Breast epithelium (tissue), 3 donors: ENCODE measurements around the gene TTC9B.

Source experiments
- POLR2A ChIP-seq: fragments of 450-650 bp; IDR thresholded peaks from one replicate; pipeline ENCODE4 v1.6.1; 2016; ENCODE audit warnings: antibody characterized with exemption, mild to moderate bottlenecking, moderate library complexity
- POLR2AphosphoS5 ChIP-seq, 3 donors: sonication (generic); formaldehyde crosslinking; IDR thresholded peaks; one replicate each; pipeline ENCODE4 v1.6.1; 2017; ENCODE audit warnings: antibody characterized with exemption in 3 of 3
- TF ChIP-seq, protein P1 (sequence below), 3 donors: fragments of 450-650 bp; IDR thresholded peaks; one replicate each; pipeline ENCODE4 v1.5.1; 2016 to 2017; ENCODE audit warnings: antibody characterized with exemption in 3 of 3, mild to moderate bottlenecking in 3 of 3, moderate library complexity in 3 of 3

GRCh38 chr19:40224342-40225150 lies 6.4 kb upstream of the TTC9B start:
- TF ChIP-seq, protein P1, sequence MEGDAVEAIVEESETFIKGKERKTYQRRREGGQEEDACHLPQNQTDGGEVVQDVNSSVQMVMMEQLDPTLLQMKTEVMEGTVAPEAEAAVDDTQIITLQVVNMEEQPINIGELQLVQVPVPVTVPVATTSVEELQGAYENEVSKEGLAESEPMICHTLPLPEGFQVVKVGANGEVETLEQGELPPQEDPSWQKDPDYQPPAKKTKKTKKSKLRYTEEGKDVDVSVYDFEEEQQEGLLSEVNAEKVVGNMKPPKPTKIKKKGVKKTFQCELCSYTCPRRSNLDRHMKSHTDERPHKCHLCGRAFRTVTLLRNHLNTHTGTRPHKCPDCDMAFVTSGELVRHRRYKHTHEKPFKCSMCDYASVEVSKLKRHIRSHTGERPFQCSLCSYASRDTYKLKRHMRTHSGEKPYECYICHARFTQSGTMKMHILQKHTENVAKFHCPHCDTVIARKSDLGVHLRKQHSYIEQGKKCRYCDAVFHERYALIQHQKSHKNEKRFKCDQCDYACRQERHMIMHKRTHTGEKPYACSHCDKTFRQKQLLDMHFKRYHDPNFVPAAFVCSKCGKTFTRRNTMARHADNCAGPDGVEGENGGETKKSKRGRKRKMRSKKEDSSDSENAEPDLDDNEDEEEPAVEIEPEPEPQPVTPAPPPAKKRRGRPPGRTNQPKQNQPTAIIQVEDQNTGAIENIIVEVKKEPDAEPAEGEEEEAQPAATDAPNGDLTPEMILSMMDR (IDR thresholded peaks at IDR 0.05) = no peak
- TF ChIP-seq POLR2AphosphoS5 (IDR thresholded peaks at IDR 0.05) = no peak
- TF ChIP-seq POLR2A = no peak
